ENCODE measurements around the gene OR11G2.
"Not testable (repeated sequence)": the region's sequence is repeated elsewhere in the genome, so short reads cannot be mapped to it uniquely, and the experiment has no call there.

- not testable (repeated sequence) for TF ChIP-seq CTCF, POLR2A (IDR thresholded peaks at IDR 0.05)
These were observed 44.7 kb downstream of the OR11G2 start for GRCh38 chr14:20235415-20235814.

All from esophagus squamous epithelium (tissue), 4 donors.